Measurements from ENCODE around the gene ZNF746.

GRCh38 chr7:149547126-149547525 is 49.5 kb upstream of the ZNF746 start:
- TF ChIP-seq, protein P1, sequence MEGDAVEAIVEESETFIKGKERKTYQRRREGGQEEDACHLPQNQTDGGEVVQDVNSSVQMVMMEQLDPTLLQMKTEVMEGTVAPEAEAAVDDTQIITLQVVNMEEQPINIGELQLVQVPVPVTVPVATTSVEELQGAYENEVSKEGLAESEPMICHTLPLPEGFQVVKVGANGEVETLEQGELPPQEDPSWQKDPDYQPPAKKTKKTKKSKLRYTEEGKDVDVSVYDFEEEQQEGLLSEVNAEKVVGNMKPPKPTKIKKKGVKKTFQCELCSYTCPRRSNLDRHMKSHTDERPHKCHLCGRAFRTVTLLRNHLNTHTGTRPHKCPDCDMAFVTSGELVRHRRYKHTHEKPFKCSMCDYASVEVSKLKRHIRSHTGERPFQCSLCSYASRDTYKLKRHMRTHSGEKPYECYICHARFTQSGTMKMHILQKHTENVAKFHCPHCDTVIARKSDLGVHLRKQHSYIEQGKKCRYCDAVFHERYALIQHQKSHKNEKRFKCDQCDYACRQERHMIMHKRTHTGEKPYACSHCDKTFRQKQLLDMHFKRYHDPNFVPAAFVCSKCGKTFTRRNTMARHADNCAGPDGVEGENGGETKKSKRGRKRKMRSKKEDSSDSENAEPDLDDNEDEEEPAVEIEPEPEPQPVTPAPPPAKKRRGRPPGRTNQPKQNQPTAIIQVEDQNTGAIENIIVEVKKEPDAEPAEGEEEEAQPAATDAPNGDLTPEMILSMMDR (IDR thresholded peaks at IDR 0.05; ENCODE audit: insufficient read depth, low read depth, low read length): no peak
- TF ChIP-seq EZH2 (IDR thresholded peaks at IDR 0.05; ENCODE audit: insufficient read depth, low read length): no peak
